Hematopoietic multipotent progenitor cell treated with erythropoietin and hydrocortisone succinate and interleukin-3 and kit ligand, for 15 days (in vitro differentiated cells): ENCODE data around the gene PLCXD3.

Experiments
- DNase-seq: peaks from one replicate; pipeline ENCODE4 v3.0.0-alpha.2; 2015; ENCODE audit warnings: low spot score

PLCXD3 gene

DNA sequence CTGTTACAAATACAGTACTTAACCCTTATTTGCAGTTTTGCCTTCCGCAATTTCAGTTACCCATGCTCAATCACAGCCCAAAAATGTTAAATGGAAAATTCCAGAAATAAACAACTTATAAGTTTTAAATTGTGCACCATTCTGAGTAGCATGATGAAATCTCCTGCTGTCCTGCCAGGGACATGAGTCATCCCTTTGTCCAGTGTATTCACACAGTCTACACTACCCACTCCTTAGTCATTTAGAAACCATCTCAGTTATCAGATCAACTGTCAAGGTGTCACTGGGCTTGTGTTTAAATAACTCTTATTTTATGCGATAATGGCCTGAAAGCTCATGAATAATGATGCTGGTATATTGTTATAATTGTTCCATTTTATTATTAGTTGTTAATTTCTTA is 95.8 kb downstream of the PLCXD3 start:
- DNase-seq = no peak

DNA sequence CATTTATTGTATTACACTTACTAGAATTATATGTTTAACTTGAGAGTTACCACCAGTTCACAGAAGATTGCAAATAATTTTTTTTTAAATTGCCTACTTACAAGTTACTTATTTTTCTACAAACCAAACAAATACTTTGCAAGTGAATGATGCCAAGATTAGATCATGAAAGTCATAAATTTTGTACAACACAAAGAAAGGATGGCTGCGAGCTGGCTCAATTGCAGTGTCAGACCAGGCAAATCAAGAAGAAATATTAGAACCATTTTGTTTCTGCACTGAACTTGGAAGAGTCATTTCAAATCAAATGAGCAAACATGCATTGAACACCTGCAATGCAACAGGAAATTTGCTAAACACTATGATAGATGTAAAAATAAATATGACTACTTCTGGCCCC is 97.3 kb downstream of the PLCXD3 start:
- DNase-seq = no peak

DNA sequence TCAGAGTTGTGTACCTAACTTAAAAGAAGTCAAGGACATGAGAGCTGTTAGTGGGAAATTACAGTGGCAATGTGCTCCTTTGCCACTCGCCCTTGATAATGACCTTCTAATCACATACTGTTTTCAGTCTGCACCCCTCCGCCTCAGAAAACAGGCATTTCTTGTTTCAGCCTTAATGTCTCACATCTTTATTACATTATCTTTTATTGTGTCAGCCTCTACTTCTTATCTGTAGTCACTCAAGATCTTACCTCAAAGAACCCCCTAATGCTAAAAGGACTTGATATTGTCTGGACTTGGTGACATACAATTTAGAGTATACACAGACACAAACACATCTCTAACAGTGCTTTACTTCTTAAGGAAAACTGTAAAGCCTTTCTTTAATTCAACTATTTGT is 97.9 kb downstream of the PLCXD3 start:
- no peak for DNase-seq

DNA sequence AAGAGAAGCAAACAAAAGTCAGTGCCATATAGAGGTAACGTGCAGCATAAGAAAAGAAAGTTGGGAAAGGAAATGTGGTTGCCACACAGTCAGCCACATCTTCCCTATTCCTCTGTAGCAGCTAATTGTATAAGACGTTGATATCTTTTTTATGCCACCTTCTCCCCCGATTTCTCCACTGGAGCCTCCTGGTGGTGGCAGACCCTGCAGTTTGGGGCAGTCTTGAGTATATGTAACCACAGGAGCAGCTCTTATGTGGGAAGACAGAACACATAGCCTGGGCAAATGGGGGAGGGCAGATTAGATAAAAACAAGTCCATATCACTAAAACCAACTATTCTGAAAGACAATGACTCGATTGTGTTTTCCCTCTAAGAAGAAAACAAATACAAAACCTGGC is 99.7 kb downstream of the PLCXD3 start:
- DNase-seq = no peak

DNA sequence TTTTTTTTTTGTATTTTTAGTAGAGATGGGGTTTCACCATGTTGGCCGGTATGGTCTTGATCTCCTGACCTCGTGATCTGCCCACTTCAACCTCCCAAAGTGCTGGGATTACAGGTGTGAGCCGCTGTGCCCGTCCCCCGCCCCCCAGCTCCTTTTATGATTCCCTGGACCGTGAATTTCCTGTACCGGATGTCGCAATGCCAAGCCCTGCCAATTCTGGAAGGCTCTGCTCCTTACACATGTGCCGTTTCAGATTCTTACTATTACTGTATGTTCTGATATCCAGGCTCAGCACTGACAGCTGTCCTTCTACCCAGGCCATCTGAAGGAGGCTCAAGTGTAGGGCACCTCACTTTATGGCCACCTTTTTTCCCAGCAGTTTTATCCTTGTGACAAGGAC is 100.1 kb downstream of the PLCXD3 start:
- DNase-seq = no peak

DNA sequence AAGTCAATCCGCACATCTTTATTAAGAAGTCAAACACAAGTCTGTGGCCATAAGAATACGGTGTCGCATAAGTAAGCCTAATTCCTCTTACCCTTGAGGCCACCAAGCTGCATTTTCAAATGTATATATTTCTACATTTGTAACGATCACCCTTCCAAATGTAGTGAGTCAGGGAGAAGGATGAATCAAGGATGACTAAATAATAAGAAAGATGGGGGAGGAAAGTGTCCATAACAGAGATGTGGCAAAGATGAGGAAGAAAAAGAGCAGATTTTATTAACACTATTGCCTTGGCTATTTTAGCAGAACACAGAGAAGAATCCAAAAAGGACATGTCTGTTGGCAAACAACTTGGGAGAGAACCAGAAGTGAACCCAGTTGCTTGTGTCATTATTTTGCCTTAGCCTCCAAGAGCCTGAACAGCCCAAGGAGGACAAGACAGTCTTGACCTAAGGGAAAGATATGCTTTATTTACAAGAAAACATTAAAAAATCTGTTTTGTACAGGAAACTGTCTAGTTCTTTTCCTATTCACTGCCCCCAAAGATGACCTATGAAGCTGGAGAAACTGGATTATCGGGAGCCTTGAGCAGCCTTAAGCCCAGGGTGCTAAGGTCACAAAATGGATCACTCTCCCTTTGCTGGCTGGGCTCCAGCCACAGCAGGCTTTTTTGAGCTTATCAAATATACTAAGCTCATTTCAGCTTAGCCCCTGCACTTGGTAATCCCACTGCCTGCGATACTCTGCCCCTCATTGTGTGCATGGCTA is 101.5 kb downstream of the PLCXD3 start:
- no peak for DNase-seq

DNA sequence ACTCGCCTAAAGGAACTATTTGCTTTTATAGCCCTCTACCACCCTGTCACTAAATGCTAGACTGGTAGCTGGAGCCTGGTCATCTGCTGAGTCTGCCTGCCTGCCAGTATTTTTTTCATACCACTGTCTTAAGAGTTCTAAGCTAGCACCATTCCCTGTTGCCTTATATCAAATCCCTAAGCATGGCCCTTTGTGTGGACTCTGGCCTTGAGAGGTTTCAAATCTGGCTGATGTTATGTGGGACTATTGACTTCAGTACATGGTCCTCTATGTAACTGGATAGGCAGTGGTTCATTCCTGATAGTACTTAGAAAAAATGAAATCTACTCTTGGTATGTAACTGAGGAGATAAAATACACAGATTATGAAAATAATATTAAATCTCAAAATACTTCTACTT is 103.5 kb downstream of the PLCXD3 start:
- no peak for DNase-seq

DNA sequence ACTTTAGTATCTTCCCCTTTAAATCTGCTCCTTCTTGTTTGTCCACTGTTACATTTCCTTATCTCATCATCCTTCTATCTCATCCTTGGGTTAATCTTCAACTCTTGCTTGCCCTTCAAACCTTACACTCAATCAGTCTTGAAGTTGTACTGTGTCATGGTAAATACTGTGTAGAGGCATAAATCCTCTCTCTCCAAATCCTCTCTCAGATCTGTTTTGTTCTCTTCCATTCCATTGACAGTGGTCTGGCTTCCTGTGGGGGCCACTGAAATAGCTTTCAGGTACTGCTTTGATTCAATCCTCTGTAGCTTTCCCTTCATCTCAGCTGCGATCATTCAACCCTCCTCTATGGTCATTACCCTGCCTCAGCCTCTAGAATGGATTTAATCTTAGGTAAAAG is 104.0 kb downstream of the PLCXD3 start:
- no peak for DNase-seq

DNA sequence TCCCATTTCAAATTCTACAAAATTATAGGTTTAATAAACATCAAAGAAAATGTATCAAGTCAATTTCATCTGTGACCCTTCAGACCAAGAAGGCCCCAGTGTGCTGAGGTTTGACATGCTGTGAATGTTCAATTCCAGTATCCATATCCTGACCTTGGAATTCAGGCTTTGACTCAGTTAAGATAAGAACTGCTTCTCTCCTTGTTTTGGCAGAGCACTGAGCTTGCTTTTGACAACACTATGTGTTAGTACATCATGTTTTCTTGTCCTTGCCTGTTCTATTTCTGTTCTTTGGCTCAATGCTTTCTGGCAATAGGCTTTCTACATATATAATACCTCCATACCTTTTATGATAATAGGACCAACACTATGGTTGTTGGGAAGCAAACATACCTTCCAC is 105.6 kb downstream of the PLCXD3 start:
- DNase-seq = no peak

DNA sequence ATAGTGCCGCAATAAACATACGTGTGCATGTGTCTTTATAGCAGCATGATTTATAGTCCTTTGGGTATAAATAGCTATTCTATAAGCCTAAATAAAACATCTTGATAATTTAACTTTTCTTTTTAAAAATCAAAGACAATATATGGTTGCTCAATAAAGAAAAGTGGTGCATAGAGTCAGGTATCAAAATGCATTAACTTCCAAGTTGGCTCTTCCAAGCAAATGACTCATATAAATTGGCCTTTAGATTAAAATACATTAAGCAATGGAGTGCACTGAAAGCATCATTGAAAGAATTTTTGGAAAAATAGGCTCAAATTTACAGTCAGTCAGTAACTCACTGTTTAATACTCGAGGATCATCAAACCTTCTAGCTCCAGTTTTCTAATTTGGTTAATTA is 106.6 kb downstream of the PLCXD3 start:
- DNase-seq = no peak

DNA sequence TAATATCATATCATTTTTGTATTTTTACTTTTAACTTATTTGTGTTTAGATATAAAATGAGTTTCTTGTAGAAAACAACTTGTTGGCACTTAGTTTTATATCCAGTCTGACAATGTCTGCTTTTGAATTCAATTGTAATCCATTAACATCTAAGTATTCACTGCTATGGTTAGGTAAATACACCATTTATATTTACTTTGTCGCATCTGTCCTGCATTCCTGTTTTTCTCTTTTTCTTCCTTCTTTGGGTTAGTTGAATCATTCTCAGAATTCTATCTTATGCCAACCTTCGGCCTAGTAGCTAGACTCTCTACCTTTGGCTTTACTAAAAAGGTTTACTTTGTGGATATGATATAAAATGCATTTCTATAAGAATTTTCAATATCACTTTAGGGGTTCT is 107.6 kb downstream of the PLCXD3 start:
- DNase-seq = no peak

DNA sequence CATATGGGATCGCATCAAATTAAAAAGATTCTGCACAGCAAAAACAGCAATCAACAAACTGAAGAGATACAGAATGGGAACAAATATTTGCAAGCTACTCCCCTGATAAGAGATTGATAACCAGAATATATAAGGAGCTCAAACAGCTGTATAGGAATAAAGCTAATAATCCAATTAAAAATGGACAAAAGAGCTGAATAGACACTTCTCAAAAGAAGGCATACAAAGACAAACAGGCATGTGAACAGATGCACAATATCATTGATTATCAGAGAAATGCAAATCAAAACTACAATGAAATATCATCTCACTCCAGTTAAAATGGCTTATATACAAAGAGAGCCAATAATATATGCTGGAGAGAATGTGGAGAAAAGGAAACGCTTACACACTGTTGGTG is 110.6 kb downstream of the PLCXD3 start:
- DNase-seq = no peak

DNA sequence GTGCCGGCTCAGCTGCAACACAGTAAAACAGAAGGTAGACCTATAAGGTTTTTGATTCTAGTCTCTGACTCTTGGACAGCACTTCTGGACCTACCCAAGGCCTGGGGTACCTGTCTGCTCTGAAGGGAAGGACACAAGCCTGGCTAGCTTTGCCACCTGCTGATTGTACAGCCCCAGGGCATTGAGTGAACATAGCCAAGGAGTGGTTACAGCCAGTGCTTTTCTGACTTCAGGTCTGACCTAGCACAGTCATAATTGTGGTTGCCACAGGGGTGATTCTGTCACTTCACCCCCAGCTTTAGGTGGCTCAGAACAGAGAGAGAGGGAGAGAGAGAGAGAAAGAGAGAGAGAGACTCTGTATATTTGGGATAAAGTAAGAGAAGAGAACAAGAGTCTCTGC is 118.4 kb downstream of the PLCXD3 start:
- DNase-seq = no peak

DNA sequence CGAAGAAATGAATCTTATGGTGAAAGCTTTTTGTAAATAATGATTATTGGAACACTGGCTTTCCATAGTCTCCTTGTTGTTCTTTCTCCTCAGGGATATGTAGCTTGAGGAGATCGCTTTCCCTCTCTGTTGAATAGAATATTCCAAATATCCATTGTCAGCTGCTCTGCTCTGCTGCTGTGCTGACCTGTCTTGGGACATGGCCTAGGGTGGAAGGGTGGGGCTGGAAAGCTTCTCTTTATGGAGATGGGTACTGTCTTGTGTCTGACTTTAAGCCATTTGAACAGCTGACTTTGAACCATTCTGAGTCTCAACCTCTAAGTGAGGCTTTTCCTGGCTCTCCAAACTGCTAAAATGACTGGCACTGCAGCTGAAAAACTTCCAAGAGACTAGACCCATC is 135.8 kb downstream of the PLCXD3 start:
- no peak for DNase-seq

DNA sequence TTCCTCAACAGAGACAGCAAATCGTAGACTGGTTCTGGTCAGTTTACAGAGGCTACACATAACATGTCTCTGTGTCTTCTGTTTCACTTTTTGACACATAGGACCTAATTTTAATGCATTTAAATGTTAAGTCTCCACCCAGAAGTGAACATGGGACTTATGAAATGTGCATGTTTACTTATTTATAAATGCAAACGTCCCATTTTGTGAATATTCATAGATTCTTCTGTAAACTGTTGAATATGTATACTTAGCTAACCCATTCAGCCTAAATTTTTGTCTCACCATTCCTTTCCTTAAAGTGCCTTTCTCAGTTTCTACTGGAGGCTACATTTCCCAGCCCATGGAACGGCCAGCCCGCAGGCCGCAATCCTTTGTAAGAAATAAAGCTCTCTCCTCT is 137.2 kb downstream of the PLCXD3 start:
- no peak for DNase-seq

DNA sequence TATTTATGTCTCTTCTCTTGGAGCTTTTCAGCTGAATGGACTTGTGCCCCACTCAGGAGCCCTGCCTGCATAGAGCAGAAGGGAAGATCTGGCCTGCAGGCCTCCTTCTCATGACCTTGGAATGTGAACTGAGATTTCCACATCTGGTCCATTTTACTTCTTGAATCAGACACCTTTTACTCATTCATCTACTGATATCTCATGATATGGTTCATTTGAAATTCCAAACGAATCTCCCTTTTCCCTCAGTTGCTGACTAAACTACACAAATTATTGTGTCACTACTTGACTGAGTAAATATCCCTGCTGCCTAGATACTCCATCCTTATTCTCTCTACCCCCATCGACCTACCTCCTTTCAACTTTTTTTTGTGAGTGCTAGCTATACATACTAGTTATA is 138.7 kb downstream of the PLCXD3 start:
- DNase-seq = no peak

DNA sequence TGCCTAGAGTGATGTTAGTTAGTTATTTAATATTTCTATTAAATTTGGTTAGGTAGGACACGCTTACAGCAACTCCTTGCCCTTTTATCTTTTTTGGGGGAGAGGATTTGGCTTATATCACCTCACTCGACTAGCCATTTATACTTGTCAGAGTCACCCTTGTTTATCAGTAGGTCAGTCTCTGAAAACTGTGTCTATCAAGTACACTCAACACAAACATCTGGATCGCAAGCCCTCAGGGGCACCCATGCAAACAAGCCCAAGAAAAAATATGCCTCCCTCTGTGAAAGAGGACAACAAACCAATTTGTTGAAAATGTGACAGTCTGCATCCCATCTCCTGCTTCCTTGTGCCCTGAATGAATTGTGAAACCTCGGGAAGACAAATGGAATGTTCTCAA is 139.9 kb downstream of the PLCXD3 start:
- DNase-seq = no peak

DNA sequence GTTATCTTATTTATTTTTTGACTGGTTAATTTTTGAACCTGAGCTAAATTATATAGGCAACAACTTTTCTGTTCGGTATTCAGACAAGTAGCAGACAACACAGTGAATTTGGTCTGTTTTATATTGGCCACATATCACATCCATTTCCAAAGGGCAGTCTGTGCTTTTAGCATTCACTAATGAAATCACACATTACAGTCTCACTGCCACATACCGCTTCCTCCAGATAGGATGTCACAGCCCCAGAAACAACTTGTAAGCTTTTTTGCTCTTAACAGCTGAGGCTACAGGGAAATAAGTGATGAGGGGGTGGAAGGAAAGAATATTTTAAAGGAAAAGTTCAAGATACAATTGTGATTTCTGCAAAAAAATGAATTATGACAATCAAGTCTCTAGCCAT is 140.6 kb downstream of the PLCXD3 start:
- DNase-seq = no peak

DNA sequence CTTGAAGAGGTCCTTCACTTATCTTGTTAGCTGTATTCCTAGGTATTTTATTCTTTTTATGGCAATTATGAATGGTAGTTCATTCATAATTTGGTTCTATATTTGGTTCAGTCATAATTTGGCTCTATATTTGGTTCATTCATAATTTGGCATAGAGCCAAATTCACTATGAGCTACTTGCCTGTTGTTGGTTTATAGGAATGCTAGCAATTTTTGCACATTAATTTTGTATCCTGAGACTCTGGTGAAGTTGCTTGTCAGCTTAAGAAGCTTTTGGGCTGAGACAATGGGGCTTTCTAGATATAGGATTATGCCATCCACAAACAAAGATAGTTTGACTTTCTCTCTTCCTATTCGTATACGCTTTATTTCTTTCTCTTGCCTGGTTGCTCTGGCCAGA is 142.2 kb downstream of the PLCXD3 start:
- DNase-seq = peak; percentile 4

DNA sequence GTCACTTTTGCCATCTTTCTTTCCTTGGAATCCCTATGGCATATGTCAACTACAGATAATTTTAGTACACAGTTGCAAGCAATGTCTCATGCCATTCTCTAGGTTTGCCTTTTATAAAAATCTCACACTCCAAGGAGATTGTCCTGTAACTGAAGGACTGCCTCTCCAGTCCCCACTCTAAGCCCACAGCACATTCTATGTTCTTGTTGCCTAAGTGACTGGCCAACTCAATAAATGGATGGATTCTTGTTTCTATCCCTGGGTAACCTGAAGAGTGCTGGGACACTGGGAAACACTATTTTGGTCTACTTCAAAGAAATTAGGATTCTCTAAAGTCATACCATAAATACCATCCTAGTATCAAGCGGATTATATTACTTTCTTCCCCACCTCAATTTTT is 145.0 kb downstream of the PLCXD3 start:
- no peak for DNase-seq

DNA sequence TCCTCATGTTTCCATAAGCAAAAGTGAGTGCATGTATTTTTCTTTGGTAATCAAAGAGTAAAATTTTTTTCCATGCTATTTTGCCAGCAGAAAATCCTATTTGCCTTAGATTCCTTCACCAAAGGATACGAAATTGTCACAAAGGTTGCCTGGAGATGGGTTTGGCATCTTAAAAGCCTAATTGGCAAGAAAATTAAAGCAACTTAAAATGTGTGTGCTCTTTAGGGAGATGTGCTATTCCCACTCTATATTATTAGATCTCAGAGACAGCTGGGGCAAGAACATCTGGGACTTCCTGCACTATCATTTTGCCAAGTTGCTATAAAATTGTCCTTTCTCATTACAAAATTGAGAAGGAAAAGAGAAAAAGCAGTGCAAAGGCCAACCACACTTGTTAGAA is 146.1 kb downstream of the PLCXD3 start:
- no peak for DNase-seq

DNA sequence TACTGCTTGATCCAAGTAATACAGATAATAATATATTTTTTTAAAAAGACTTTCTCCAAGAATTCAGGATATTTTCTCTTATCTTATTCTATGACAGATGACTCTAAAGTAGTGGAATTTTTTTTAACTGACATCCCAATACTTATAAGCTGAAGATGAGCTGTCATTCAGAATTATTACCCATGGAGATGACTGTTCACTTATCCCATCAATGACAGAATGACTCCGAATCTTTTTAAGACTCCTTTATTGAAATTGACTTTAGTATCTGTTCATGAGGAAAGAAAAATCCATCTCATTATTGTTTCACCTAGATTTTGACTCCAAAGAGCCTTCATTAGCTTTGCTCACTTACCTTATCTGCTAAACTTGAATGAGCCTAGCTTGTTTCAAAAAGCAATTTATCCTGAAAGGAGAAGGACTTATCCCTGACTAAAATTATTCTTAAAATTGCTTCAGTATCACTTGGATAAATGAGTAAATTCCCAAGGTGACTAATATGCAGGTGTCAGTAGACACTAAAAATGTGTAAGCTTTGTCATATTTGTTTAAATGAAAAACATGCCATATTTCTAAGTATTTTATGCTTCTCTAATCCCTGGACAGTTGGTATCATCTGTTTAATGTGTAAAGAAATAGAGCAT is 146.9 kb downstream of the PLCXD3 start:
- DNase-seq = no peak

DNA sequence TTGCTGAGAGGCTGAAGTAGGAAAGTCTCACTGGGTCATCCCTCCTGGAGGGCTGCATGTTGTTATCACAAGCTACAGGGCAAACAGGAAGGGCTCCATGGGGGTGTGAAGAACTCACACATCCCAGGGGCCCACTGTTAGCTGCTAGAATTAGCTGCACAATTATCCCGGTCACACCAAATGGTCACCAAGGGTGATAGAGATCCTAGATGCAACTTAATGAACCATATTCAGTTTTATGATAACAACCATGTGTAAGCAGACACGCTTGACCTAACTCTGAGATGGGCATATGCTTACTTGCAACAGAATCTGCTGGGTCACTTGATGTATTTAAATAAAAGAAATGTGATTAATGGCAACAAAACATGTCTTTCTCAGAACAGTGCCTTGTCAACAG is 153.6 kb downstream of the PLCXD3 start:
- no peak for DNase-seq

DNA sequence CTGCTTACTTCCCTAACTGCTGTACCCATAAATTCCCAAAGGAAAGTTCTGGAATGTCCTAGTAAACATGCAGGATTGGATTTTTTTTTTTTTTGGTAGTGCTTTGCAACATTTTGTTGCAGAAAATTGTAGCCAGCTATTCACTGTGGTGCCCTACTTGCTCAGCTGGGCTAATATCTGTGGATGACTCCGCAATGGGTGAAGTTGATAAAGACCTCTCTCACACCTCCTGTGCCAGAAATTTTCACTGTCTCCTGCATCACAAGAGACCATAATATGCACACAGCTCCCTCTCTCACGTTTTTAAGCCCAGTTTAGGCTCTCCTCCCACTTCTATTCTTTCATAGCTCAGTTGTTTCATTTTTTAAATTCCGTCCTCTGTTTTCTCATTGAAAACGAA is 160.6 kb downstream of the PLCXD3 start:
- no peak for DNase-seq
